Testis (tissue), 3 donors: ENCODE results near the gene VWA5A. TPM values are rescaled to one million over a fixed set of nuclear protein-coding genes. Genes with fewer than 3 reads are reported as not detected.

Experiments used
- DNase-seq: peaks from one replicate; pipeline ENCODE4 v3.0.0-alpha.2; 2019
- H3K27ac ChIP-seq, 2 donors: fragments of 200-600 bp; sonication (generic); one replicate each; pipeline ENCODE4 v1.5.1; 2019
- H3K27me3 ChIP-seq: fragments of 200-600 bp; sonication (generic); one replicate; pipeline ENCODE4 v1.5.1; 2019
- H3K36me3 ChIP-seq: fragments of 200-600 bp; sonication (generic); one replicate; pipeline ENCODE4 v1.5.1; 2017; ENCODE audit warnings: low read depth; ENCODE audit errors: missing control alignments
- H3K4me1 ChIP-seq: fragments of 200-600 bp; sonication (generic); one replicate; pipeline ENCODE4 v1.5.1; 2019
- H3K4me3 ChIP-seq, 2 donors: fragments of 200-600 bp; sonication (generic); one replicate each; pipeline ENCODE4 v1.5.1; 2017 to 2019
- H3K9me3 ChIP-seq: fragments of 200-600 bp; sonication (generic); one replicate; pipeline ENCODE4 v1.5.1; 2017
- POLR2A ChIP-seq: fragments of 450-650 bp; IDR thresholded peaks from one replicate; pipeline ENCODE4 v1.6.1; 2017; ENCODE audit warnings: antibody characterized with exemption, mild to moderate bottlenecking, moderate library complexity
- WGBS, 2 donors: methylation state at CpG; one replicate each; pipeline ENCODE4 v1.1.5; 2018; 5-methylcytosine and 5-hydroxymethylcytosine counted together
- intact Hi-C: fragments of 100-400 bp; cut with DNase I; formaldehyde crosslinking; loops from one replicate; pipeline ENCODE4 v1.15.1; 2023; ENCODE audit warnings: low total_unique reads
- polyA plus RNA-seq: library from polyadenylated mRNA; stranded (reverse); fragments of 350-450 nt; fragmentation: Illumina TruSeq; extraction: RNeasy Lipid Tissue Mini Kit (QIAGEN cat#74804); gene quantifications from one replicate; pipeline ENCODE4 v1.2.3, GENCODE V29; 2014; ENCODE audit warnings: low read depth, low replicate concordance; ENCODE audit not compliant: insufficient read depth
- total RNA-seq, 2 donors: library from RNA; depleted of rRNA; stranded (reverse); fragments of >200 nt; gene quantifications; one replicate each; pipeline ENCODE4 v1.2.3, GENCODE V29; 2016
- TF ChIP-seq, protein P1 (sequence below), 3 experiments: fragments of 450-650 bp in 2 of 3; fragments of 200-600 bp in 1 of 3; sonication (generic) in 1 of 3; IDR thresholded peaks; one replicate each; pipeline ENCODE4 v1.5.1; 2016 to 2019; ENCODE audit warnings: antibody characterized with exemption in 3 of 3, mild to moderate bottlenecking in 2 of 3, moderate library complexity in 1 of 3

VWA5A gene
- total and polyA plus RNA-seq, 3 donors from 2014 or later: 26.6 to 31.3 (median 28.3) TPM

DNA sequence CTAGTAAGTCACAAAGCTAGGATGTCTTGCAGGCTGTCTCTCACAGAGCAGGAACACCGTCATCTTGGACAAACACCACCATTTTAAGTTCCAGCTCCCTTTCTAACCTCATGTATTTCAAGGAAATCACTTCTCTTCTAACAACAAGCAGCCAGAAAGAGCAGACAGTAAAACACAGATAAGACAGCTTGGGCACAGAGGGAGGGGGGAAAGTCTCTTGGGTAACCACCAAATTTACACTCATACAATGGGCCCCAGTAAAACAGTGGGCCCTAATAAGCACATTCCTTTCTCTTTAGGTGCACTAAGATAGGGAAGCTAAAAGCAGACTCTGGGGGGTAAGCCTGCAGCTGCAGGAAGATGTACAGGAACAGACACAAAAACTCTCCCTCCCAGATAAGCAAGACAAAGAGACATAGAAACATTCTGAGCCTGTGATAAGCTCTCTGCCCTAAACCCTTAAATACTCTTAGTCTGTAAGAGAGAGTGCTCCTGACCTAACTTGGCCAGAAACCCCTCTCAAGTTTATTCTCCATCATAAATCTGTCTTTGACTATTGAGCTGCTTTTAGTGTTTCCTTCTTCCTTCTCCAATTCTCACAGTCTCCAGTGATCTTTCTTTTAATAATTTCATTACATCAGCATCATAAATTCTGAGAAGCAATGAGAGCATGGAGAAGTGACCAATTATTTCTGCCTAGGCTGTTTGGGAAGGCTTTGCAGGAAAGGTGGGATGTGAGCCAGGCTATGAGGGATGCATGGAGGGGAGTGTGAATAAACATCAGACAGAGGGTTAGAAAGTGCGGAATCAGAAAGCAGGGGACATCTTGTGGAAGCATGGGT lies 75.3 kb downstream of the VWA5A start:
- Histone ChIP-seq H3K4me1 (peaks cover 4% of the 10 kb centered on the region), H3K27me3 (no peaks in the 10 kb centered on the region), H3K36me3 (no peaks in the 10 kb centered on the region), H3K9me3 (no peaks in the 10 kb centered on the region), H3K4me3 (no peak overlapping the region), H3K27ac (no peak overlapping the region)
- whole genome bisulfite sequencing, 2 donors: 46 to 48% methylated on average over 2 of the region's 2 CpGs
- TF ChIP-seq, protein P1, sequence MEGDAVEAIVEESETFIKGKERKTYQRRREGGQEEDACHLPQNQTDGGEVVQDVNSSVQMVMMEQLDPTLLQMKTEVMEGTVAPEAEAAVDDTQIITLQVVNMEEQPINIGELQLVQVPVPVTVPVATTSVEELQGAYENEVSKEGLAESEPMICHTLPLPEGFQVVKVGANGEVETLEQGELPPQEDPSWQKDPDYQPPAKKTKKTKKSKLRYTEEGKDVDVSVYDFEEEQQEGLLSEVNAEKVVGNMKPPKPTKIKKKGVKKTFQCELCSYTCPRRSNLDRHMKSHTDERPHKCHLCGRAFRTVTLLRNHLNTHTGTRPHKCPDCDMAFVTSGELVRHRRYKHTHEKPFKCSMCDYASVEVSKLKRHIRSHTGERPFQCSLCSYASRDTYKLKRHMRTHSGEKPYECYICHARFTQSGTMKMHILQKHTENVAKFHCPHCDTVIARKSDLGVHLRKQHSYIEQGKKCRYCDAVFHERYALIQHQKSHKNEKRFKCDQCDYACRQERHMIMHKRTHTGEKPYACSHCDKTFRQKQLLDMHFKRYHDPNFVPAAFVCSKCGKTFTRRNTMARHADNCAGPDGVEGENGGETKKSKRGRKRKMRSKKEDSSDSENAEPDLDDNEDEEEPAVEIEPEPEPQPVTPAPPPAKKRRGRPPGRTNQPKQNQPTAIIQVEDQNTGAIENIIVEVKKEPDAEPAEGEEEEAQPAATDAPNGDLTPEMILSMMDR (IDR thresholded peaks at IDR 0.05): no peak
- no peak for TF ChIP-seq POLR2A
- intact Hi-C loops: no loop called here
- DNase-seq: no peak

DNA sequence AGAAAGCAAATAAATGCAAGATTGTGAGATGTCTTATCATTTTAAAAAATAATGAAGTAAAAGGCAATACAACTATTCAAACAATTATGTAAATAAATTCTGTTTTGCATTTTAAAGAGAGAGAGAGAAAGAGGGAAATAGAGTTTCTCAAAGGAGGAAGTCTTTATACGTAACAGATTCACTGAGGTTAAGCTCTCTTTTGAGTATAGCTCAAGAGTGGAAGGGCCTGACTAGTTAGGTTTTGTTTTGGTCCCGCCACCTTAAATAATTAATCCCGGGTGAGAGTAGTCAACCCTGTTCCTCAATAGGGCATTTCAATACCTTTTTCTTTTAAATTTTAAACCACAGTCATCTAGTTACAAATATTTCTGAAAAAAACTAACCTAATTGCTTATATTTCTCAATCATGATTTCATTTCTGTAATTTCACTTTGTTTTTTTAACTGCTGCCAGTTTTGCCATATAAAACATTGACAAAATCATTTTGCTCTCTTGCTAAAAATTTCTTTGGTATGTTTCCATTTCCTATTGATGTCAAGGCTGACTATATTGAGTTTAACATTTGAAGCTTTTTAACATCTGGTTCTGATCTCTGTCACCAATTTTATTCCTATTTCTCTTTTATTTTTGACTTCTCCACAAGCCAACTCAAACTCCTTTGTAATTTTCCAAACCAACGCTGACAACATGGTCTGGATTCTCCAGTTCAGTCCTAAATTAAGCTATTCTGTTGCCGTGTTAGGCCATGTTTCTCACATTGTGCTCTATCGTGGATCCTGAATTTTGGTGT lies 78.2 kb downstream of the VWA5A start:
- H3K4me1 ChIP-seq: peaks cover 4% of the 10 kb centered on the region
- no peak overlapping the region for H3K27ac ChIP-seq
- 83 to 86% methylated on average over 6 of the region's 6 CpGs for WGBS, 2 donors
- TF ChIP-seq POLR2A: no peak
- TF ChIP-seq, protein P1 (IDR thresholded peaks at IDR 0.05): no peak
- no peak overlapping the region for H3K4me3 ChIP-seq
- H3K9me3 ChIP-seq: no peaks in the 10 kb centered on the region
- H3K27me3 ChIP-seq: no peaks in the 10 kb centered on the region
- no peaks in the 10 kb centered on the region for H3K36me3 ChIP-seq
- no peak for DNase-seq
- intact Hi-C loops: no loop called here

DNA sequence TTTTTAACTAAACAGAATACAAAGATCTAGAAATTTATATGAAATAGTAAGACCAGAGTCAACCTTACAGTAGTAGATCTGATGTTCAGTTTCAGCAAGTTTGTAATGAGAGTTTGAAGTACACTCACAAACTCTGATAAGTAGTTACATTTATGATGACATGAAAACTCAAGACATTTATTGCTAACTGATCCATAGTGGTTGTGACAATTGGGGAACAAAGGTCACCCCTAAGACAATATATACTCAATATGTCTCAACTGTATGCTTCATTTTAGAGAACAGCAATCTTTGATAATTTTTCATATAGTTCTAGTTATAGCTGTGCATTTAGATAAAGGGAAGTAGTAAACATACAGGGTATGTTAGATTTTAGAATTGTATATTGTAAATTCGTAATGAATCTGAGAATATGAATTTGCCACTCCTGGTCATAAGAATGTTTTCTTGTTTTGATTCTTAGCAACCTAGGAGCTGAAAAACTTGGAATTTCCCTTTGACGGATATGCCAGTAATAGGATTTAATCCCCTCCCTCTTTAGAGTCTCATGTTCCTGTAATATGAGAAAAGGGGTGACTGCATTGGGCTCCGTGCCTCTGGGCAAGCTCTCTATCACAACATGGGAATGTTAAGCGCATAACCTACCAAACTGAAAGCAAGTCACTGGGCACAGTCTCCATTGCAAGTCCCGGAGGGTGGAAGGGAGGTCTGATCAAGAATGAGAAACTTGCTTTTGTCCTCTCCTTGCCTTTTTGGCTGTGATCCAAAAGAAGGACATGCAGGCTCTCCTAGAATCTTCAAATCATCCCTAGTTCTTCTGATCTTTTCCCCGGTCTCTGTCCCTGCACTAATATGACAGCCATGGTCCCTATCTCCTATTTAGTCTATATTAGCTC lies 79.3 kb downstream of the VWA5A start:
- intact Hi-C loops: no loop called here
- no peak overlapping the region for H3K27ac ChIP-seq
- WGBS, 2 donors: 79 to 81% methylated on average over 6 of the region's 6 CpGs

DNA sequence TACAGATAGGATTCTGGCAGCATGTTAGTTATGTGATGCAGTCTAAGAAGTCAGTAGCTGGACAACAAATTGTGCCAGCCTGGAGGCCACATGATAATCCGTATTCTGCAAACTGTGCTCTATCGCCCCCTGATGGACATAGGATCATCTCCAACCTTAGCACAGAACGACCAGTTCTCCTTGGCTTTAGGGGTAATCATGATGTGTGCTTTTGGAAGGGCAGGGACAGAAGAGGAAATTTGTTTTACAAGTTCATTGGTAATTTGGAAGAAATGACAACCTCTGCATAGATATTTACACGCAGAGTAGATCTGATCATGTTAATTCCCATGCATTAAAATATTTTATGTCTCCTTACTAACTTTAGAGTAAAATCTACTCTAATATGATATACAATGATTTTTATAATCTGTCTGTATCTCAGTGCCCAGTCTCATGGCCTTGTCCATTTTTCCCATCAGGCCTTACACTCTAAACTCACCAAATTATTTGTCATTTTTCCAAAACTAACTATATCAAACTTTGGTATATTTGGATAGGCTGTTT lies 80.0 kb downstream of the VWA5A start:
- no peaks in the 10 kb centered on the region for H3K27me3 ChIP-seq
- no peaks in the 10 kb centered on the region for H3K9me3 ChIP-seq
- WGBS, 2 donors: 33 to 49% methylated on average over 4 of the region's 4 CpGs
- no peak overlapping the region for H3K4me3 ChIP-seq
- H3K4me1 ChIP-seq: peaks cover 4% of the 10 kb centered on the region
- DNase-seq: peak; percentile 76
- H3K27ac ChIP-seq: no peak overlapping the region
- intact Hi-C loops: no loop called here
- no peaks in the 10 kb centered on the region for H3K36me3 ChIP-seq
- TF ChIP-seq, protein P1 (IDR thresholded peaks at IDR 0.05): peak; percentile 33 to 56 (median 40)
- no peak for TF ChIP-seq POLR2A

More for the DNA sequence above, 79.3 kb downstream of the VWA5A start:
- TF ChIP-seq POLR2A: no peak
- TF ChIP-seq, protein P1 (IDR thresholded peaks at IDR 0.05): no peak
- Histone ChIP-seq H3K4me1 (peaks cover 4% of the 10 kb centered on the region), H3K27me3 (no peaks in the 10 kb centered on the region), H3K4me3 (no peak overlapping the region), H3K9me3 (no peaks in the 10 kb centered on the region), H3K36me3 (no peaks in the 10 kb centered on the region)
- no peak for DNase-seq
